Left lung (tissue), 10 donors: Measurements from ENCODE around the gene ZNF540. TPM values are rescaled to one million over a fixed set of nuclear protein-coding genes. Genes with fewer than 3 reads are reported as not detected.

Experiments
- ATAC-seq: fragments of 200-7000 bp; cut with Tn5 transposase; one replicate; pipeline ENCODE4 v1.9.1; 2020; ENCODE audit warnings: moderate library complexity
- DNase-seq, 4 donors: peaks; one replicate each; pipeline ENCODE4 v3.0.0-alpha.2; 2013 to 2020
- H3K27ac ChIP-seq, 2 donors: fragments of 200-600 bp; sonication (generic) in 1 of 2; one replicate each; pipeline versions ENCODE4 v1.5.0 to v1.8.0; 2020 to 2021
- H3K27me3 ChIP-seq, 2 donors: fragments of 200-600 bp; sonication (generic) in 1 of 2; one replicate each; pipeline versions ENCODE4 v1.5.0 to v1.8.0; 2020 to 2021
- H3K36me3 ChIP-seq, 2 donors: fragments of 200-600 bp; sonication (generic) in 1 of 2; one replicate each; pipeline versions ENCODE4 v1.5.0 to v1.8.0; 2020 to 2021
- H3K4me1 ChIP-seq, 2 donors: fragments of 200-600 bp; one replicate each; pipeline ENCODE4 v1.8.0; 2021
- H3K4me3 ChIP-seq, 2 donors: fragments of 200-600 bp; sonication (generic) in 1 of 2; one replicate each; pipeline versions ENCODE4 v1.5.0 to v1.8.0; 2020 to 2021; ENCODE audit warnings: mild to moderate bottlenecking in 1 of 2
- H3K9me3 ChIP-seq, 2 donors: fragments of 200-600 bp; sonication (generic) in 1 of 2; one replicate each; pipeline versions ENCODE4 v1.5.0 to v1.8.0; 2020 to 2021
- intact Hi-C, 2 donors: fragments of 100-400 bp; cut with DNase I; formaldehyde crosslinking; loops; one replicate each; pipeline versions ENCODE4 v1.11.2 to v1.14.2; 2022
- polyA plus RNA-seq, 6 donors: library from polyadenylated mRNA; unstranded; fragments of 120-200 nt; gene quantifications; one replicate each; pipeline ENCODE4 v1.2.1, GENCODE V29; 2013; ENCODE audit not compliant: insufficient read length in 6 of 6
- total RNA-seq, 2 donors: library from RNA; stranded (reverse); fragmentation: NEBNext Ultra II Directional; extraction: Animal tissue kit (Norgen Biotek cat#: 25700); gene quantifications; one replicate each; pipeline ENCODE4 v1.2.1, GENCODE V29; 2021
- TF ChIP-seq, protein P1 (sequence below), 2 donors: fragments of 200-600 bp; sonication (generic) in 1 of 2; IDR thresholded peaks; one replicate each; pipeline versions ENCODE4 v1.5.0 to v1.8.0; 2021; ENCODE audit warnings: antibody characterized with exemption in 2 of 2
- donor health status: DM: no; HTN: yes; CAD: no.
- donor health status: DM: no; HTN: no; CAD: no.

Gene ZNF540
- total and polyA plus RNA-seq, 8 donors = 1.9 to 8.7 (median 6.3) TPM

DNA sequence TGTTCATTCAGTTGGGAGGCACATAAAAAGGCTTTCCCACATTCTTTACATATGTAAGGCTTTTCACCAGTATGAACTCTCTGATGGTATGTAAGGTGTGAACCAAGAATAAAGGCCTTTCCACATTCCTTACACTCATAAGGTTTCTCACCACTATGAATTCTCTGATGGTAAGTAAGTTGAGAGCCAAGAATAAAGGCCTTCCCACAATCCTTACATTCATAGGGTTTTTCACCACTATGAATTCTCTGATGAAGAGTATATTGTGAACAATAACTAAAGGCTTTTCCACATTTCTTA is 29.4 kb upstream of the ZNF540 start:
- intact Hi-C loops = no loop called here
- TF ChIP-seq, protein P1, sequence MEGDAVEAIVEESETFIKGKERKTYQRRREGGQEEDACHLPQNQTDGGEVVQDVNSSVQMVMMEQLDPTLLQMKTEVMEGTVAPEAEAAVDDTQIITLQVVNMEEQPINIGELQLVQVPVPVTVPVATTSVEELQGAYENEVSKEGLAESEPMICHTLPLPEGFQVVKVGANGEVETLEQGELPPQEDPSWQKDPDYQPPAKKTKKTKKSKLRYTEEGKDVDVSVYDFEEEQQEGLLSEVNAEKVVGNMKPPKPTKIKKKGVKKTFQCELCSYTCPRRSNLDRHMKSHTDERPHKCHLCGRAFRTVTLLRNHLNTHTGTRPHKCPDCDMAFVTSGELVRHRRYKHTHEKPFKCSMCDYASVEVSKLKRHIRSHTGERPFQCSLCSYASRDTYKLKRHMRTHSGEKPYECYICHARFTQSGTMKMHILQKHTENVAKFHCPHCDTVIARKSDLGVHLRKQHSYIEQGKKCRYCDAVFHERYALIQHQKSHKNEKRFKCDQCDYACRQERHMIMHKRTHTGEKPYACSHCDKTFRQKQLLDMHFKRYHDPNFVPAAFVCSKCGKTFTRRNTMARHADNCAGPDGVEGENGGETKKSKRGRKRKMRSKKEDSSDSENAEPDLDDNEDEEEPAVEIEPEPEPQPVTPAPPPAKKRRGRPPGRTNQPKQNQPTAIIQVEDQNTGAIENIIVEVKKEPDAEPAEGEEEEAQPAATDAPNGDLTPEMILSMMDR (IDR thresholded peaks at IDR 0.05) = no peak
- ATAC-seq = no peak
- Histone ChIP-seq H3K27me3 (no peaks in the 10 kb centered on the region), H3K9me3 (peaks cover 0 to 32% of the 10 kb centered on the region in 2 donors), H3K27ac (no peak overlapping the region), H3K4me3 (no peak overlapping the region), H3K36me3 (peaks cover 0 to 92% of the 10 kb centered on the region in 2 donors), H3K4me1 (no peaks in the 10 kb centered on the region)
- DNase-seq = no peak

DNA sequence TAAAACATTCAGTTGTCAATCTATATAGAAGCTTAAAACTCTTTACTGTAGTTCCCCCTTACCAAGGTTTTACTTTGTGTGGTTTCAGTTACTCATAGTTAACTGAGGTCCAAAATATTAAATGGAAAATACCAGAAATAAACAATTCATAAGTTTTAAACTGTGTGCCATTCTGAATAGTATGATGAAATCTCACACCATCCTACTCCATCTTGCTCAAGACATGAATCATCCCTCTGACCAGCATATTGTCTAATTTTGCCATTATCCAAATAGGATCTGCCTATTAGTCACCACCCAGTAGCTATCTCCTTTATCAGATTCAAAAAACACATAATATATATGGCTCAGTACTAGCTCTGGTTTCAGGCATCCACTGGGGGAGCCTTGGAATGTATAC is 22.5 kb upstream of the ZNF540 start:
- no peak for DNase-seq
- TF ChIP-seq, protein P1 (IDR thresholded peaks at IDR 0.05) = no peak
- ATAC-seq = no peak
- no peak overlapping the region for H3K4me3 ChIP-seq
- peaks cover 0 to 6% of the 10 kb centered on the region in 2 donors for H3K9me3 ChIP-seq
- H3K27ac ChIP-seq = no peak overlapping the region
- H3K36me3 ChIP-seq = peaks cover 0 to 47% of the 10 kb centered on the region in 2 donors
- H3K4me1 ChIP-seq = no peaks in the 10 kb centered on the region
- intact Hi-C loops = no loop called here
- no peaks in the 10 kb centered on the region for H3K27me3 ChIP-seq

DNA sequence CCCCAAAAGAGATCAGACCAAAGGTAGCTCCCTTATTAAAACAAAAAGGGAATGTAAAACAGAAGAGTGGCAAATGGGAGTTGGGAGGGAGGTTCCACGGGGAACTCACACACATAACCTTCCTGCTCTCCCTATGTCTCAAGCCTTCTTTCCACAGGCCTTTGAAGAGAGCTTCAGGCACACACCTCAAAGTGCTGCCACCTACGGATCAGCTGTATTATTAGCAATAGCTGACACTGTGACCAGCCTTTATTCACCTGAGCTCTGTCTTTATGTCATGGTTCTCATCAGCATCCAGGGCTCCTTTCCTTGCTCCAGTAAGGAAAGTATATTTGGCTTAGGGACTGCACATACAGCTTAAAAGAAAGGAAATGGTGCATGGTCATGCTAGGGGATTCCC is 11.3 kb upstream of the ZNF540 start:
- ATAC-seq (no peak), DNase-seq (no peak)
- H3K4me1 ChIP-seq = no peaks in the 10 kb centered on the region
- peaks cover 0 to 92% of the 10 kb centered on the region in 2 donors for H3K36me3 ChIP-seq
- no peaks in the 10 kb centered on the region for H3K27me3 ChIP-seq
- TF ChIP-seq, protein P1 (IDR thresholded peaks at IDR 0.05) = no peak
- intact Hi-C loops = no loop called here
- peaks cover 0 to 9% of the 10 kb centered on the region in 2 donors for H3K9me3 ChIP-seq
- H3K4me3 ChIP-seq = no peak overlapping the region
- H3K27ac ChIP-seq = no peak overlapping the region

DNA sequence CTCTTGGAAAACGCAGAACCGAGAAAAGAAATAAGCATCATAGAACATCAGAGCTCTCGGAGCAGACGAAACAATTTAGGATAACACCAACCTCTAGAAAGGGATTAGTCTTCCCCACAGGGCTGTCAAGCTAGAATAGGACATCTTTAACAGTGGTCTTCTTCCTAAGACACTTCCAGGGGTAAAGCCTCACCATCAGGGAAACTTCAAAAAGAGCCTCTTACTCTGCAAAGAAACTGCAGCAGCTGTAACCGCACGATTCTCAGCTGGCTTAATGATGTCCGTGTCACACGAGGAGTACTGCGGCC is 726 bp upstream of the ZNF540 start:
- Histone ChIP-seq H3K36me3 (peaks cover 0 to 5% of the 10 kb centered on the region in 2 donors), H3K9me3 (peaks cover 0 to 10% of the 10 kb centered on the region in 2 donors), H3K27me3 (no peaks in the 10 kb centered on the region), H3K4me1 (peaks cover 6 to 14% of the 10 kb centered on the region in 2 donors), H3K27ac (peak overlapping the region; percentile 83 to 90), H3K4me3 (peak overlapping the region; percentile 66 to 79)
- TF ChIP-seq, protein P1 (IDR thresholded peaks at IDR 0.05) = no peak
- ATAC-seq (no peak), DNase-seq (no peak)
- intact Hi-C loops = no loop called here

DNA sequence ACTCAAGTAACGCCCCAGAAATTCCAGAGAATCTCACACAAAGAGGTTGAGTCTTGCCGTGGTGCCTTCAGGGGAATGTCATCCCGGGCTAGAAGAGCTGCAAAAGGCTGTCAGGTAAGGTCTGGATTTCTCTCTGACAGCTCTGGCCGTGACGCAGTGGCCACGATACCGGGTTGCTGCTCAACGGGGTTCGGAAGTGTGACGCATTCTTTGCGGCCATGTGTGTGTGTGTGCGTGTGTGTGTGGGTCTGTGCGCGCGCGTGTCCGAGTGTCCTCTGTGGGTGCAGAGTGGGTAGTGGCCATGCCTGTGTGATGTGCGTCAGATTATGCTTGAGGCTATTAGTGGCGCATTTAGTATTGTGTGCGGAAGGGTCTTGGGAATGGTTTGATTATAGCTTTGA is 306 bp downstream of the ZNF540 start:
- H3K27me3 ChIP-seq = no peaks in the 10 kb centered on the region
- H3K4me3 ChIP-seq = peak overlapping the region; percentile 66 to 79
- peaks cover 0 to 18% of the 10 kb centered on the region in 2 donors for H3K9me3 ChIP-seq
- H3K36me3 ChIP-seq = peaks cover 0 to 16% of the 10 kb centered on the region in 2 donors
- TF ChIP-seq, protein P1 (IDR thresholded peaks at IDR 0.05) = no peak
- DNase-seq (peak in 3 of 4 donors; percentile 65 to 83 (median 76)), ATAC-seq (peak; percentile 69)
- peak overlapping the region; percentile 83 to 90 for H3K27ac ChIP-seq
- intact Hi-C loops = no loop called here
- H3K4me1 ChIP-seq = peaks cover 6 to 14% of the 10 kb centered on the region in 2 donors
